Activated CD4-positive, alpha-beta memory T cell treated with anti-CD3 and anti-CD28 coated beads for 36 hours (primary cell): ENCODE data around the gene MYRIP. TPM values are rescaled to one million over a fixed set of nuclear protein-coding genes. Genes with fewer than 3 reads are reported as not detected.

Experiments used
- CTCF ChIA-PET: fragments of 350-600 bp; sonication (Branson Sonifier 250); formaldehyde crosslinking; loops from one replicate; lab custom pipeline; 2021; ENCODE audit warnings: antibody characterized with exemption, inconsistent platforms; lab: Charles Lee
- POLR2A ChIA-PET: fragments of 350-600 bp; sonication (Branson Sonifier 250); formaldehyde crosslinking; loops from one replicate; lab custom pipeline; 2021; ENCODE audit warnings: antibody characterized with exemption; lab: Charles Lee
- DNase-seq: peaks from one replicate; pipeline ENCODE4 v3.0.0-alpha.2; 2020
- H3K27ac Mint-ChIP-seq: one replicate; pipeline ENCODE4 v1.8.0; 2021; ENCODE audit warnings: mixed read lengths
- H3K27me3 Mint-ChIP-seq: one replicate; pipeline ENCODE4 v1.8.0; 2021; ENCODE audit warnings: mixed read lengths
- H3K36me3 Mint-ChIP-seq: one replicate; pipeline ENCODE4 v1.8.0; 2021; ENCODE audit warnings: mixed read lengths
- H3K4me1 Mint-ChIP-seq: one replicate; pipeline ENCODE4 v1.8.0; 2021; ENCODE audit warnings: low read depth, mixed read lengths
- H3K4me3 Mint-ChIP-seq: one replicate; pipeline ENCODE4 v1.8.0; 2021; ENCODE audit warnings: mild to moderate bottlenecking, mixed read lengths
- H3K9me3 Mint-ChIP-seq: one replicate; pipeline ENCODE4 v1.8.0; 2021; ENCODE audit warnings: mixed read lengths
- intact Hi-C: fragments of 100-400 bp; cut with micrococcal nuclease; formaldehyde crosslinking; loops from one replicate; pipeline ENCODE4 v1.15.1; 2023
- total RNA-seq, 2 experiments: library from RNA; stranded (reverse); gene quantifications; one replicate each; pipeline ENCODE4 v1.2.3, GENCODE V29; 2021

Gene MYRIP
- total RNA-seq, 2 experiments from 2014 or later = not detected

DNA sequence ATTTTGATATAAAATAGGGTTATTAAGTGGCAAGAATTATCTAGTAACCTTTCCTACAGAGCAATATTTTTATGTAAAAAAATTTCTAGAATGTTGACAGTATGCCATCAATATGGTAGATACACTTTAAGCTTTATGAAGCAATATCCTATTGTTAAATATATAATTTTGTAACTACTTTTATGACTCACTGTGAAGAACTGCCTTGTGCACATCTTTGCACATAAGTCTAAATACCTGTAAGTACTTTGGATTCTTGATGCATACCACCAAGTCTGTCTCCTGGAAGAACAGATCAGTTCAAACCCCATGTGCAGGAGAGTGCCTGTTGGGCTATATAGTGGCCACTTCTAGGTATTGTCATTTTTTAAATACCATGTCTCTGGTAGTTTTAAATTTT, 294.4 kb downstream of the MYRIP start:
- Mint-ChIP-seq H3K27me3 (peaks cover 2% of the 10 kb centered on the region), H3K27ac (no peak overlapping the region), H3K36me3 (no peaks in the 10 kb centered on the region), H3K4me3 (no peak overlapping the region), H3K9me3 (peaks cover 6% of the 10 kb centered on the region), H3K4me1 (no peaks in the 10 kb centered on the region)
- DNase-seq = no peak
- ChIA-PET POLR2A (no interaction called here), CTCF (no interaction called here)
- intact Hi-C loops = no loop called here

DNA sequence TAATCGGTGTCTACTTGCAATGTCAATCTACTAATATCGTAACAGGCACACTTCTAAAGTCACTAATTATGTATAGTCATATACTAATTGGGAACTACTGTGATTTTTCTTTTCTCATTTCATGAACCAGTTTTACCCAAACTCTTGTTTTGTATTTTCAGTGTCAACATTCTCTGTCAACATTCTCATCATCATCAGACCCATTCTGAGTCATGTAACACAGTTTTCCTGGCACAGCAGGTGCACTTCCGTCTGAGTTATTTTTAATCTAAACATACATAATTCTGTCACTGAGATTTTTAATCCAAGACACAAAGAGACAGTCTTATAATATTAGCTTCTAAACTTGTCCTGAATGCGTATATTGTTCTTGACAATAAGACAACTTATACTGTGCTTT, 295.0 kb downstream of the MYRIP start:
- Mint-ChIP-seq H3K9me3 (peaks cover 6% of the 10 kb centered on the region), H3K27ac (no peak overlapping the region), H3K4me1 (no peaks in the 10 kb centered on the region), H3K36me3 (no peaks in the 10 kb centered on the region), H3K27me3 (peaks cover 2% of the 10 kb centered on the region), H3K4me3 (no peak overlapping the region)
- intact Hi-C loops = no loop called here
- CTCF ChIA-PET = no interaction called here
- no peak for DNase-seq
- POLR2A ChIA-PET = no interaction called here

DNA sequence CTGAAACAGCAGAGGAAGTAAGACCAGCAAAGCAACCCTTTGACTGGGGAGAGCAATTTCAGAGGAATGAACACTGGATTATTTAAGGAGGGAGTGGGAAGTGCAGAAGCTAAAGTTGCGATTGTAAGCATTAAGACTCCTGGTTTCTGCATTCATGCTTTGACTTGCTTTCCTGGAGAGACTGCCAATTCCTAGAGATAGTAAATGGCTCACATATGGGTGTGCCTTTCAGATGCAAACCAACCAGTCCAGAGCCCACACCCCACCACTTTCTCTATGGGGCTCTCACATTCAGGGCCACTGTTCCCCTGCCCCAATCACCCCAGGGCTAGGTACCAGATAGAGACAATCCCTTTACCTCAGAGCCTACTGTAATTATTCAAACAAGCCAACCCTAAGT, 299.2 kb downstream of the MYRIP start:
- Mint-ChIP-seq H3K9me3 (no peaks in the 10 kb centered on the region), H3K4me1 (no peaks in the 10 kb centered on the region), H3K4me3 (no peak overlapping the region), H3K27me3 (peaks cover 2% of the 10 kb centered on the region), H3K36me3 (no peaks in the 10 kb centered on the region), H3K27ac (no peak overlapping the region)
- POLR2A ChIA-PET = no interaction called here
- CTCF ChIA-PET = no interaction called here
- intact Hi-C loops = no loop called here
- no peak for DNase-seq

DNA sequence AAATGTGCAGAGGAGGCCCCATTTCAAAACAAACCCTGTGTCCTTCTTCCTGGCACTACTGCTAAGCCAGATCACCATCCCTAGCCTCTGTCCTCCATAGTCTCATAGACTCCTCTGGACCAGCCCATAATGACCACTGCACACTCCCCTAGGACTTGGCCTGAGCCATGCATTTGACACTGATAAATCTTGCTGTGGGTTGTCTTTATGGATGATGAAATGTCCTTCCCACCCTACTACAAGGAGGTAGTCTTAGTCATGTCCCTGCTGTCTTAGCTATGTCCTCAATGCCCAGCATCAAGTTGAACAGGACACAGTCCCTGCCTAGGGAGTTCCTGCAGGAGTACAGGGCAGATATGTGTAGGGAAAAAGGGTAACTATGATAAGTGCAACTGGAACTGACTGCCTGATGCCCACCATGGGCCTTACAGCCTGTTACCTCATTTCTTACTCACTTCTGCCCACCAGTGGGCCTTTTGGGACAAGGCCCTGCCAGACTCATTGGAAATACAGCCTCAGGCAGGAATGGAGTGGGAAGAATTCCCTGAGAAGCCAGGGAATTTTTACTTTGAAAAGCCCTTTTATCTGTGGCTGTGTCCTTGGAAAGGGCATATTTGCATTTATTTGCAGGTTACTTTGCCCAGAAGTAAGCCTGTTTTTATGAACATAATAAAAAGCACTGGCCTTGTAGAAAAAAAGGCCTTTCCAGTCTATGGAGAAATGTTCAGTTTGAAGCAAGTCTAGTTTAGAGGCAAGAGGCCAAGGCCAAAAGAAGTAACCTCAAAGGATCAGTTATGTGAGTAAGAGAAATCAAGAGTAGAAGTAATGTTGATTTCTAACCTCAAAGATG, 300.5 kb downstream of the MYRIP start:
- intact Hi-C loops = no loop called here
- H3K4me3 Mint-ChIP-seq = no peak overlapping the region
- no peak for DNase-seq
- no peaks in the 10 kb centered on the region for H3K4me1 Mint-ChIP-seq
- H3K36me3 Mint-ChIP-seq = no peaks in the 10 kb centered on the region
- peaks cover 2% of the 10 kb centered on the region for H3K27me3 Mint-ChIP-seq
- ChIA-PET CTCF (no interaction called here), POLR2A (no interaction called here)
- H3K9me3 Mint-ChIP-seq = no peaks in the 10 kb centered on the region
- H3K27ac Mint-ChIP-seq = no peak overlapping the region

DNA sequence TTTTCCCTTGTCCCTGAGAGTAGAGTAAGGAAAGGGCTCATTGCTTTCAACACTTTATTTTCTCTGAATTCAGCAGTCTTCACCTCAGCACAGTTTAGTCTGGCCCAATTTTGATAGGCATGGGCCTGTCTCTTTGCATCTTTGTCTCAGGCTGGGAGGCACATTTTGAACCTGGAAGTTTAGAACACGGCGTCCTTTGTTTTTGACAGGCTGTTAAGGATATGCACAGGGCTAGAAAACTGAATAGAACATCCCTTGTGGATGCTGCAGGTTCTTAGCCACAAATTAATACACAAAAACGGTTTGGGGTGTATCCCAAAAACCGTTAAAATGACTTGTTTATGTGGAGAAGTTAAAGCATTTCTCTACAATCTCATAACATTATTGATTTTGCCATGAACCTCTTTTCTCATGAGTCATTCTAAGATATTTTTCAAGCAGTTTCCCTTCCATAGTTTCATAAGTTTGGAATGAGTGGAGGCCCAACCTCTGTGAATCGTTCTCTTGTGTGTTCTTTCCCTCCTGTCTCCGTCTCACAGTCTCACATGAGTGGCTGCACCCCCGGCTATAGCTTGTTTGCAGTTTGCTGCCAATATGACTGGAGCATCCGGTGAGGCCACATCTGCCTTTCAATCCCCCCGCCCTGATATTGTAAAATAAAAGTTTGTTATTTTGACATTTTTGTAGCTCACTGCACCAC, 307.2 kb downstream of the MYRIP start:
- Mint-ChIP-seq H3K4me1 (no peaks in the 10 kb centered on the region), H3K4me3 (no peak overlapping the region), H3K27ac (no peak overlapping the region), H3K9me3 (no peaks in the 10 kb centered on the region), H3K36me3 (no peaks in the 10 kb centered on the region), H3K27me3 (no peaks in the 10 kb centered on the region)
- intact Hi-C loops = no loop called here
- CTCF ChIA-PET = interaction anchor here (0.8 kb wide), 1 partner anchor 62 kb away, joined by 3 read pairs; no protein-coding TSS in a partner anchor
- no peak for DNase-seq
- POLR2A ChIA-PET = no interaction called here

DNA sequence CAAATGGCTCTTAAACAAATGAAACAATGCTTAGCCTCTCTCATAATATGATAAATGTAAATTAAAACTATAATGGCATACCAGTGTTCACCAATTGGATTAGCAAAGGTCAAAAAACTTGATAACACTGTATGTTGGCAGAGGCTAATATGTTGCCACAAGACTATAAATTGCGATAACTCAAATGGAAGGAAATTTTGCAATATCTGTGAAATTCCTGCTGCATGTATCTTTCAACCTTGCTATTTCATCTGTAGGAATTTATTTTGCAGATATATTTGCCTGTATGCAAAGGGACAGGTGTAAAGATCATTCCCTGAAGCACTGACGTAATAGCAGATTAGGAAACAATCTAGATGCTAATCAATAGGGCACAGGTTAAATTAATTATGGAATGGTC, 308.7 kb downstream of the MYRIP start:
- CTCF ChIA-PET = no interaction called here
- Mint-ChIP-seq H3K4me3 (no peak overlapping the region), H3K9me3 (no peaks in the 10 kb centered on the region), H3K36me3 (no peaks in the 10 kb centered on the region), H3K27ac (no peak overlapping the region), H3K27me3 (no peaks in the 10 kb centered on the region), H3K4me1 (no peaks in the 10 kb centered on the region)
- POLR2A ChIA-PET = no interaction called here
- intact Hi-C loops = no loop called here
- DNase-seq = no peak

DNA sequence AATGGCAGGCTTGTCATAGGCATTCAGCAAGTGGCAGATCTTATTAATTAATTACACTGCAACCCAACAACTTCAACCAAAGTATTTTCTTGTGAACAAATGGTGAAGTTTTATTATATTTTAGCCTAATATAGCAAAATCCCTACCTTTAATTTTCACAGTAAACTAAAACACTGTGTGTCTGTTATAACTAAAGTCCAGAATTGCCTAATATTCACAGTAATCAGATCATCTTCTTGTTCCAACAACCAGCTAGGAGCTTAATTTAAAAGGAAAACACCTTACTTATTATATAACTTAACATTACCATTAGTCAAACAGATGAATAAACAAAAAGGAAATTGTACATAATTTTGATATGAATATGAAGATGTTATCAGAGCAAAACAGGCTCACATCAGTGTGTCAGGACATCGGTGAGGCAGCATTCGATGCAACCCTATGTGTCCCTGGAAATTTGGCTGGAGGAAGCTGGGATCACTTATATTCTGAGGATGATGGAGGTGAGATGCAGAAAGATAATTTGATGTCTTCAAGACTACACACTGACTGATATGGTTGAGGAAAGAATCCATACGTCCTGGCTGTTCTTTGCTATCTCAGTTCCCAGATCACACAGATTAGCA, 310.8 kb downstream of the MYRIP start:
- no peaks in the 10 kb centered on the region for H3K4me1 Mint-ChIP-seq
- intact Hi-C loops = no loop called here
- no peak for DNase-seq
- ChIA-PET POLR2A (no interaction called here), CTCF (no interaction called here)
- no peaks in the 10 kb centered on the region for H3K27me3 Mint-ChIP-seq
- H3K9me3 Mint-ChIP-seq = no peaks in the 10 kb centered on the region
- no peak overlapping the region for H3K27ac Mint-ChIP-seq
- H3K4me3 Mint-ChIP-seq = no peak overlapping the region
- H3K36me3 Mint-ChIP-seq = no peaks in the 10 kb centered on the region

DNA sequence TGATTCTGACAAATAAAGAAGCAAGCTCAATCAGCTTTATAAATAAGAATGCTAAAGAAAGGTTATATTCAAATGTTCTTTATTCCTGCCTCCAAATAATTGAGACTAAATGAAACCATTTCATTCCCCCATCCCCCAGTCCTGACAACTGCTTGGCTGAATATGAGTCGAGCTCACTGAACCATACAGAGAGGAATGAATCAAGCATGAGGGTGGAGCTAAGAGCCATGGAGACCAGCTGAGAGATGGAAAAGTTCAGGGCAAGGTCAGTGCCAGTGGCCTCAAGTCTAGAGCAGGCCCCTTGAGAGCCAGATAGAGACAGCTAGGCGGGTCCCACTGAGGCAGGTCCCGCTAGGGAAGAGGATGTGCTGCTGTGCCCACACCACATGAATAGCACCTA, 311.4 kb downstream of the MYRIP start:
- H3K27ac Mint-ChIP-seq = no peak overlapping the region
- CTCF ChIA-PET = no interaction called here
- no peaks in the 10 kb centered on the region for H3K36me3 Mint-ChIP-seq
- H3K9me3 Mint-ChIP-seq = no peaks in the 10 kb centered on the region
- intact Hi-C loops = no loop called here
- DNase-seq = no peak
- H3K27me3 Mint-ChIP-seq = no peaks in the 10 kb centered on the region
- no peaks in the 10 kb centered on the region for H3K4me1 Mint-ChIP-seq
- POLR2A ChIA-PET = interaction anchor here (0.6 kb wide), 1 partner anchor 620 kb away, joined by 3 read pairs; no protein-coding TSS in a partner anchor
- no peak overlapping the region for H3K4me3 Mint-ChIP-seq

DNA sequence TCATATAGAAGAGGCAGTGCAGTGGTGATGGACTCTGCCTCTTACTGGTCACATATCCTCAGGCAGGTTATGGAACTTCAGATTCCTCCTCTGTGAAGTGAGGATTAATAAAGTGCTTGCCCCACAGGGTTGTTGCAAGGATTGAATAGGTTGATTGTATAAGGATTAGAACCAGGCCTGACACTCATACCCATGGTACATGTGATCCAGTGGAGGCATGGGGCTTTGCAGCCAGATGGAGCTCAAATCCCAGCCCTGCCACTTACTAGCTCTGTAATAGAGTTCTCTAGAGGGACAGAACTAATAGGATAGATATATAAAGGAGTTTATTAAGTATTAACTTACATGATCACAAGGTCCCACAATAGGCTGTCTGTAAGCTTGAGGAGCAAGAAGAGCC, 315.5 kb downstream of the MYRIP start:
- H3K27ac Mint-ChIP-seq = no peak overlapping the region
- DNase-seq = no peak
- ChIA-PET CTCF (no interaction called here), POLR2A (no interaction called here)
- H3K9me3 Mint-ChIP-seq = no peaks in the 10 kb centered on the region
- H3K4me3 Mint-ChIP-seq = no peak overlapping the region
- intact Hi-C loops = no loop called here
- H3K27me3 Mint-ChIP-seq = peaks cover 1% of the 10 kb centered on the region
- no peaks in the 10 kb centered on the region for H3K4me1 Mint-ChIP-seq
- H3K36me3 Mint-ChIP-seq = no peaks in the 10 kb centered on the region

DNA sequence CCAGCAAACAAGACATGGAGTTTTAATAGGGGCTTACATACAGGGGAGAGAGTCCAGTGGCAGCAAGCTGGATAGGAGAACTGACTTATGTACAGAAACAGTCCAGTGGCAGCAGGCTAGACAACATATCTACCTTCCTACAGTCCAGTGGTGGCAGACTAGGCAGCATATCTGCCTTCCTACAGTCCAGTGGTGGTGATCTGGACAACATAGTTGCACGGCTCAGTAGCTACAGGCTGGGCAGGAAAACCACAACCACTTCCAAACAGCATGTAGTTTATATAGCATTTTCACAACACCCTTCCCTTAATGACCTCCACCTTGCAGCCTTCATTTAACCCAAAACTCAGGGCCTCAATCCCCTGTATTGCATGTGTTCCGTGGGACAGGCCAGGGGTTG, 318.8 kb downstream of the MYRIP start:
- ChIA-PET CTCF (no interaction called here), POLR2A (no interaction called here)
- peaks cover 1% of the 10 kb centered on the region for H3K27me3 Mint-ChIP-seq
- no peak for DNase-seq
- H3K4me3 Mint-ChIP-seq = no peak overlapping the region
- no peaks in the 10 kb centered on the region for H3K9me3 Mint-ChIP-seq
- H3K27ac Mint-ChIP-seq = no peak overlapping the region
- H3K4me1 Mint-ChIP-seq = no peaks in the 10 kb centered on the region
- intact Hi-C loops = no loop called here
- H3K36me3 Mint-ChIP-seq = no peaks in the 10 kb centered on the region

DNA sequence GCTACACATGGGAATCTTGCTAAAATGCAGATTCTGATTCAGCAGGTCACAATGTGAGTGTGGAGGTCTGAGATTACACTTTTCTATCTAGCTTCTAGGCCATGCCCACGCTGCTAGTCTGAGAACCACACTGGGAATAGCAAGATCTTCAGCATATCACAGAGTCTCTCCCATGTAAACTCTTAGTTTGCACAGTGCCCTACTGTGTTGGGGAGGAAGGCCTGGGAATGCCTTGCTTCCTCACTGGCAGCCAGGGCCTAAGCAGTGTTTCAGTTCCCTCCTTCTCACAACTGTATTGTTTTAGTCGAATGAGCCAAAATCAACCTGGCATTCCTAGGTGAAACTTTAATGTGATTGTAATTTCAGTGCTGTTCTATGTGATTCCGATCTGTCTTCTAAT, 320.1 kb downstream of the MYRIP start:
- Mint-ChIP-seq H3K9me3 (peaks cover 5% of the 10 kb centered on the region), H3K4me1 (no peaks in the 10 kb centered on the region), H3K27ac (no peak overlapping the region), H3K27me3 (peaks cover 1% of the 10 kb centered on the region), H3K4me3 (no peak overlapping the region), H3K36me3 (no peaks in the 10 kb centered on the region)
- ChIA-PET CTCF (no interaction called here), POLR2A (no interaction called here)
- no peak for DNase-seq
- intact Hi-C loops = no loop called here

DNA sequence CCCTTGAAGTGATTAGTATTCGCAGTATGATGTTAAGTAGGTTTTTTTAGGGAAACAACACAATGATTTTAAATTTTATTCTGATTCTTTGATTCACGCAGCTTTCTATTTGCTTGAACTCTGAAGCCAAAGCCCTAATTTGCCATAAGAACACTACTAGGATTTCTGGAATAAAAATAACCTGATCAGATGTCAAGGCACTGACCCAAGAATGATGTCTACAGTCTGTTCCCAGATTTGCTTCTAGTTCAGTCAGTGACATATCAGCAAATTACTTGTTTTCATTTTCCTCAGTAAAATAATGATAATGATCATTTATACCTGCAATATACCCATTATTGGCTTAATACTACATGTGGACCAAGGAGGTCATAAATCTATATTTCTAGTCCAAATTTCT, 320.6 kb downstream of the MYRIP start:
- POLR2A ChIA-PET = no interaction called here
- CTCF ChIA-PET = no interaction called here
- Mint-ChIP-seq H3K27me3 (peaks cover 1% of the 10 kb centered on the region), H3K9me3 (peaks cover 5% of the 10 kb centered on the region), H3K4me3 (no peak overlapping the region), H3K27ac (no peak overlapping the region), H3K36me3 (no peaks in the 10 kb centered on the region), H3K4me1 (no peaks in the 10 kb centered on the region)
- no peak for DNase-seq
- intact Hi-C loops = no loop called here
